HepG2 (cell line): ENCODE measurements around the gene ZNF443. TPM values are rescaled to one million over a fixed set of nuclear protein-coding genes. Genes with fewer than 3 reads are reported as not detected.

Source experiments
- ELF4 ChIP-seq: sonication (generic); formaldehyde crosslinking; IDR thresholded peaks from 2 replicates; pipeline ENCODE4 v1.5.0; 2020; ENCODE audit warnings: missing genetic modification reagents, mild to moderate bottlenecking, moderate library complexity, borderline replicate concordance
- HDAC2 ChIP-seq: sonication (generic); formaldehyde crosslinking; IDR thresholded peaks from 2 replicates; pipeline ENCODE4 v1.4.0; 2020; ENCODE audit warnings: missing genetic modification reagents
- HDAC6 ChIP-seq: fragments of 200-600 bp; sonication (generic); IDR thresholded peaks from 2 replicates; pipeline ENCODE4 v1.7.0; 2017; ENCODE audit warnings: mild to moderate bottlenecking, antibody characterized with exemption, low read length, low read depth
- HNF1A ChIP-seq, 2 experiments: sonication (generic) in 1 of 2; formaldehyde crosslinking in 1 of 2; IDR thresholded peaks; 2 replicates each; pipeline versions ENCODE4 v1.4.0 to v1.6.1; 2016 to 2020; ENCODE audit warnings: borderline replicate concordance in 1 of 2, low read depth in 1 of 2, mild to moderate bottlenecking in 1 of 2, missing genetic modification reagents in 1 of 2
- KLF16 ChIP-seq, 2 experiments: sonication (generic) in 1 of 2; formaldehyde crosslinking in 1 of 2; IDR thresholded peaks; 2 replicates each; pipeline versions ENCODE4 v1.6.1 to v1.8.0; 2016 to 2023; ENCODE audit warnings: missing genetic modification reagents in 2 of 2, missing compliant biosample characterization in 1 of 2
- MTERF4 ChIP-seq: sonication (generic); formaldehyde crosslinking; IDR thresholded peaks from 2 replicates; pipeline ENCODE4 v1.8.0; 2023; ENCODE audit warnings: mild to moderate bottlenecking, missing genetic modification reagents
- NCOA2 ChIP-seq: sonication (generic); formaldehyde crosslinking; IDR thresholded peaks from 2 replicates; pipeline ENCODE4 v1.8.0; 2022; ENCODE audit warnings: inconsistent platforms
- NFKBIZ ChIP-seq: IDR thresholded peaks from 2 replicates; pipeline ENCODE4 v1.6.1; 2018; ENCODE audit warnings: missing genetic modification reagents, missing compliant biosample characterization
- POGZ ChIP-seq: sonication (generic); formaldehyde crosslinking; IDR thresholded peaks from 2 replicates; pipeline ENCODE4 v1.4.0; 2020; ENCODE audit warnings: mild to moderate bottlenecking, missing genetic modification reagents
- STAT5B ChIP-seq: sonication (generic); formaldehyde crosslinking; IDR thresholded peaks from 2 replicates; pipeline ENCODE4 v1.4.0; 2020; ENCODE audit warnings: missing genetic modification reagents
- TBL1XR1 ChIP-seq: fragments of 150-350 bp; IDR thresholded peaks from 2 replicates; pipeline ENCODE4 v1.6.1; 2014; ENCODE audit warnings: borderline replicate concordance, low read length; ENCODE audit not compliant: partially characterized antibody
- THRA ChIP-seq: sonication (generic); formaldehyde crosslinking; IDR thresholded peaks from 2 replicates; pipeline ENCODE4 v1.4.0; 2020; ENCODE audit warnings: missing genetic modification reagents, borderline replicate concordance
- U2AF1 ChIP-seq: fragments of 200-400 bp; formaldehyde crosslinking; optimal IDR thresholded peaks from 2 replicates; pipeline ENCODE3; 2017; ENCODE audit warnings: mild to moderate bottlenecking, low read depth, low read length
- ZFP90 ChIP-seq: sonication (generic); formaldehyde crosslinking; IDR thresholded peaks from 2 replicates; pipeline ENCODE4 v1.8.0; 2022; ENCODE audit warnings: missing genetic modification reagents, mild to moderate bottlenecking, inconsistent platforms, borderline replicate concordance
- ZGPAT ChIP-seq: IDR thresholded peaks from 2 replicates; pipeline ENCODE4 v1.6.1; 2016; ENCODE audit warnings: mild to moderate bottlenecking
- ZMYM4 ChIP-seq: sonication (generic); formaldehyde crosslinking; IDR thresholded peaks from 2 replicates; pipeline ENCODE4 v1.8.1; 2023; ENCODE audit warnings: mild to moderate bottlenecking, missing genetic modification reagents
- ZNF546 ChIP-seq: sonication (generic); formaldehyde crosslinking; conservative IDR thresholded peaks from 2 replicates; pipeline ENCODE4 v1.8.1; 2023; ENCODE audit warnings: mild to moderate bottlenecking, missing genetic modification reagents
- ZNF776 ChIP-seq: sonication (generic); formaldehyde crosslinking; IDR thresholded peaks from 2 replicates; pipeline ENCODE4 v1.4.0; 2020; ENCODE audit warnings: mild to moderate bottlenecking, missing genetic modification reagents
- ZNF792 ChIP-seq: IDR thresholded peaks from 2 replicates; pipeline ENCODE4 v1.6.1; 2016
- ZNF850 ChIP-seq: sonication (generic); formaldehyde crosslinking; conservative IDR thresholded peaks from 2 replicates; pipeline ENCODE4 v1.9.0; 2021; ENCODE audit warnings: mild to moderate bottlenecking, missing genetic modification reagents
- ZSCAN31 ChIP-seq: sonication (generic); formaldehyde crosslinking; IDR thresholded peaks from 2 replicates; pipeline ENCODE4 v1.5.0; 2020; ENCODE audit warnings: low read depth, mild to moderate bottlenecking, missing genetic modification reagents
- polyA plus RNA-seq, 8 experiments: library from polyadenylated mRNA; depleted of rRNA in 3 of 8; stranded (reverse) in 7 of 8; unstranded in 1 of 8; fragments of >200 nt; fragmentation: Illumina TruSeq in 4 of 8; extraction: Trizol in 4 of 8; gene quantifications; 2 replicates each; pipeline versions ENCODE4 v1.2.1 to v1.2.3, GENCODE V29; 2011 to 2016; ENCODE audit warnings: low read depth in 4 of 8, missing spikeins in 1 of 8, mixed read lengths in 1 of 8; ENCODE audit not compliant: insufficient read depth in 1 of 8
- total RNA-seq, 5 experiments: library from RNA; depleted of rRNA; stranded (reverse); fragments of >200 nt; fragmentation: Illumina TruSeq; extraction: Trizol; gene quantifications; 2 replicates each; pipeline ENCODE4 v1.2.3, GENCODE V29; 2016; ENCODE audit warnings: low read depth in 1 of 5

The ZNF443 gene
- total and polyA plus RNA-seq, 2 of the 13 experiments (the other 11 are each of a cell fraction or from before 2014, with no cell fraction given) = 3.6 to 19.0 TPM

- no peak for TF ChIP-seq MTERF4
- TF ChIP-seq ZMYM4 (CRISPR knock-in tag) = peak; percentile 55; the same call in 1 of the 2 replicates
- TF ChIP-seq ZNF792 (CRISPR knock-in tag) = no peak
- TF ChIP-seq HNF1A (IDR thresholded peaks at IDR 0.05; ENCODE audit: low read depth) = no peak; the same call in none of the 2 replicates
- peak; percentile 64; the same call in 1 of the 2 replicates for TF ChIP-seq HNF1A (CRISPR knock-in tag; IDR thresholded peaks at IDR 0.05; ENCODE audit: borderline replicate concordance)
- TF ChIP-seq HDAC2 (CRISPR knock-in tag) = 0 out of 2 replicates have a peak, but pooled peaks have one; percentile 11
- peak; percentile 71 for TF ChIP-seq POGZ (CRISPR knock-in tag)
- TF ChIP-seq STAT5B = no peak
- no peak for TF ChIP-seq HDAC6
- no peak for TF ChIP-seq ELF4 (CRISPR knock-in tag)
- TF ChIP-seq ZGPAT (CRISPR knock-in tag) = no peak; the same call in none of the 2 replicates
- TF ChIP-seq ZNF776 = peak; percentile 54; the same call in 1 of the 2 replicates
- TF ChIP-seq THRA (CRISPR knock-in tag) = no peak
- TF ChIP-seq ZFP90 (CRISPR knock-in tag) = no peak
- TF ChIP-seq ZNF546 = no peak
- peak; percentile 33; the same call in 1 of the 2 replicates for TF ChIP-seq NCOA2 (CRISPR knock-in tag)
- peak; percentile 38; the same call in 1 of the 2 replicates for TF ChIP-seq ZSCAN31
- TF ChIP-seq KLF16 (CRISPR knock-in tag; IDR thresholded peaks at IDR 0.05) = no peak
- TF ChIP-seq U2AF1 = peak; percentile 38
- no peak for TF ChIP-seq ZNF850 (CRISPR knock-in tag)
- no peak for TF ChIP-seq NFKBIZ (CRISPR knock-in tag)
- no peak for TF ChIP-seq TBL1XR1
These were observed 40.0 kb downstream of the ZNF443 start, which contains the start of gene ZNF799 (continued) for GRCh38 chr19:12400633-12401502.
